Fibroblast of skin of right biceps (primary cell): Measurements from ENCODE around the gene BOC.

Experiments
- DNase-seq: peaks from one replicate; pipeline ENCODE4 v3.0.0-alpha.2; 2013

The BOC gene

GRCh38 chr3:113193719-113194118 lies 17.6 kb upstream of the BOC start:
- no peak for DNase-seq

DNA sequence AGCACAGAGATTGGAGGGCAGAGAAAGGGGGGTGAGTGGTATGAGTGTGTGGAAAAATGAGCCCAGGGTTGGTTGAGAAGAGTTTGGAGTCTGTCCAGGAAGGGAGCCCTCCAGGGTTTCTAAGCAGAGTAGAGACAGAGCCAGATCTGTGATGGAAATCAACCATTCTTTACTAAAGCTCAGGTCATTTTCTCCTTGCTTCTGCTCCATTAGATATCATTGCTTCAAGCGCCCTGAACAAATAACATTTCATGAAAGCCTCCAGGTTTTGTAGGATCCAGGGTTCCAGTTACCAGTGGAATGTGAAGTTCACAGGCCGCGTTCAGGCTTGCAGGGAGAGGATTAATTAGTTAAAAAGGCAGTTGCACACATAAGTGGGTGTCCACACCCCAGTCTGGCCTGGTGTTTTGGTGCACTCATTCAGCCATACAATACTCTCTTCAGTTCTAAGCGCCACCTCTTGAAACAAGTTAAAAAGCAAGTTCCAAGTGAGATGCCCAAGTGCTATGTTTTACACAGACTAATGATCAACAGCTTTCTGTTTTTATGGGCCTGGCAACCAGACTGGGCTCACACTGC lies 16.4 kb upstream of the BOC start:
- no peak for DNase-seq

- DNase-seq, result no peak
Observed at GRCh38 chr3:113200351-113200750, 11.0 kb upstream of the BOC start.

DNA sequence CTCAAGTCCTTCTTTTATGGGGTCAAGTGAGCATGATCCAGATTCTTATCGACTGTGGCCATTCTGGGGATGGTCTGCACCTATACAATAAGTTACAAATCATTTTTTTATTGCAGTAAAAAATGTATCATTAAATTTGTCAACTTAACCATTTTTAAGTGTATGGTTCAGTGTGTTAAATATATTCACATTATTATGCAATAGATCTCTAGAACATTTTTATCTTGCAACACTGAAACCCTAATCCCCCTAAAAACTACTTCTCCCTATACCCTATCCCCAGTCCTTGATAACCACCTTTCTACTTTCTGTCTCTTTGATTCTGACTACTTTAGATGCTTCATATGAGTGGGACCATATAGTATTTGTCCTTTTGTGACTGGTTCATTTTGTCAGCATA lies 10.4 kb upstream of the BOC start:
- DNase-seq, result no peak

DNA sequence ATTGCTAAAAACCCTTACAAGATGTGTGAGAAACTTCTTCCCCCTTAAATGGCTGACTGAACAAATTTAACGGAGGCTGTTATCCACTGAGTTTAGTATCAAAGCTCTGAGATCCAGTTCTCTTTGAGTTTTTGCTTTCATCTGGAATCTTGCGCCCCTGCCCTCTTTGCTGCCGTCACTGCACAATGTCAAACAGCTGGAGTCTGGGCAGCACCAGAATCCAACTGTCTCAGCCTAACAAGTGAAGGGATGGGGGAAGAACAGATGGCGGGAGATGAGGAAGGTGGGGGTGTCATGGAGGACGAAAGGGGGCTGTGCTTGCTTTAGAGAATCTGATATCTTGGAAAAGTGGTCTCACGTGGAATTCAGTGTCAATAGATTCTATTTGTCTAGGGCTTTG lies 7.0 kb upstream of the BOC start:
- DNase-seq, result no peak

GRCh38 chr3:113205481-113205880 lies 5.9 kb upstream of the BOC start:
- DNase-seq, result no peak

- no peak for DNase-seq
Observed at GRCh38 chr3:113210604-113211329, 590 bp upstream of the BOC start.

DNA sequence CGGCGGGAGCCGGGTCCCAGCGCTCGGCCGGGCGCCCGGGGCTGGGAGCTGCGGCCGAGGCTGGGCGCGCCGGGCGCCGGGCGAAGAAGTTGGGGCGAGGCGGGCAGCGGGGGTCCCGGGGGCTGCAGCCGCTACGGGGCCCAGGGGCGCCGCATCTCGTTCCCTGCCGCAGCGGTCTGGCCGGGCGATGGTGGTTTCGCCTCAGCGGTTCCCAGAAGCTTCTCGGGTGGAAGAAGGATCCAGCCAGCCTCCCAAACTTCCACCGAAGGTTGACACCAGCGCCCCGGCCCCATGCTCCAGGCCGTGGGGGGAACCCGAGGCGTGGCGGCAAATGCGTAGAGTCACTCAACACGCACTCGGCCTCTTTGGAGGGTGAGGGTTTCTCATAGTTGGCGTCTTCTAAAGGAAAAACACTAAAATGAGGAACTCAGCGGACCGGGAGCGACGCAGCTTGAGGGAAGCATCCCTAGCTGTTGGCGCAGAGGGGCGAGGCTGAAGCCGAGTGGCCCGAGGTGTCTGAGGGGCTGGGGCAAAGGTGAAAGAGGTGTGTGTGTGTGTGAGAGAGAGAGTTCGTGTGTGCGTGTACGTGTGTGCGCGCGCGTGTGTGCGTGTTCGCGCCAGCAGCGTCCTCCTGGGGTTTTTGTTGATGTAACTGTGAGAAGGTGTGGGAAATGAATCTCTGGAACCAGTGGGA lies 940 bp downstream of the BOC start:
- DNase-seq, result peak; percentile 44

GRCh38 chr3:113212844-113213375 lies 1.6 kb downstream of the BOC start:
- no peak for DNase-seq

- peak; percentile 77 for DNase-seq
Observed at GRCh38 chr3:113213896-113214587, 2.7 kb downstream of the BOC start.

- DNase-seq, result peak; percentile 91
Observed at GRCh38 chr3:113214917-113215595, 3.7 kb downstream of the BOC start.

DNA sequence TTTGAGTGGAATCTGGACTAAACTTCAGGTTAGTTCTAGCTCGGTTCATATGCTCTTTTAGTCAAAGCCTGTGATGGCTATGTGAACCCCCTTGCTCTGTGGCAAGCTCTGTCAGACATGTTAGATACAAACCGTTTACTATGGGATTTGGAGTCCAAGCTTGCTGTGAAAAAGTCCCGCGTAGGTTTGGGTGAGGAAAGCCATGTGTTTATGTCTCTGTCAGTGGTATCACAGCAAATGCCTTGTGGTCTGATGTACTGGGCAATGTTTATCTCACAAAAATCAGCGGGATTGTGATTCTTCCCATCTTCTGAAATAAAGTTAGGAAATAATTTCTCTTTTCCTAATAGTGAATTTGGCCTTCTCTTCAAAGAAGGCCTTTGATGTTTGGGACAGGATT lies 5.0 kb downstream of the BOC start:
- no peak for DNase-seq

- no peak for DNase-seq
Observed at GRCh38 chr3:113218011-113218680, 6.8 kb downstream of the BOC start.

- DNase-seq, result no peak
Observed at GRCh38 chr3:113218681-113219045, 7.3 kb downstream of the BOC start.

GRCh38 chr3:113219605-113220300 lies 8.4 kb downstream of the BOC start:
- no peak for DNase-seq

DNA sequence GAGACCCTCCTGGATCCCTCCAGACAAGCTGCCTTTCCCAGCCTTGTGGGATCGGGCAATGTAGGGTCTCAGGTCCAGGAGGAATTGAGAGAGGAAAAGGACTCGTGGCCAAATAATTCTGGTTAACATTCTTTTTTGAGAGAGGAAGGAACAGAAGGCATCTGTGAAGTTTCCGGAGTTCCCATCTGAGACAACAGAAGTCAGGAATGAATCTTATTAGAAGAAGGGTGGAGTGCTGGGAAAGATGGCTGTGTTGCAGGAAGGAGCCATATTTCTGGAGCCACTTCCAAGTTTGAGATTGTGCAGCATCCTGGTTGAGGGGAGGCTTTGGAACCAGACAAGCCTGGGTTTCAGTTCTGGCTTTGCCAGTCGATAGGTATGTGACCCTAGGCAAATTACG lies 9.4 kb downstream of the BOC start:
- no peak for DNase-seq

DNA sequence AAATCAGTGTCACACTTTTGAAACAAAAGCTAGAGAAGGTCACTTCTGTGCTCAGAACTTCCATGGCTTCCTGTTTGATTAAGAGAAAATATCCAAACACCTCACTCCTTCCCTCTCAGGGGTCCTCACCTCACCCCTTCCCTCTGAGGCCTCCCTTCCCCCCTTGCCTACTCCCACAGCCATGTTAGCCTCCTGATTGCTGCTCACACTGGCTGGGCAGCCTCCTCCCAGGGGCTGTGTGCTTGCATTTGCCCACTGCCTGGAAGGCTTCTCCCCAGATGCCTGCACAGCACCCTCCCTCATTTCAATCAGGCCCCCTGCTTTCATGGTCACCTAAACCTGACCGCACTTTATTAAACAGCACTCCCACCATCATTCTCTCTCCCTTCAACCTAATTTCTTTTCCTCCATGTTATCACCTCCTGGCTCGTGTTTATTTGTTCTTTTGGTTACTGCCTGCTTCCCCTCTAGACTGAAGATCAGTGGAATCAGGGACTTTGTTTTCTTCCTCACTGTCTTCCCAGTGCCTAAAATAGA lies 10.4 kb downstream of the BOC start:
- DNase-seq, result no peak

DNA sequence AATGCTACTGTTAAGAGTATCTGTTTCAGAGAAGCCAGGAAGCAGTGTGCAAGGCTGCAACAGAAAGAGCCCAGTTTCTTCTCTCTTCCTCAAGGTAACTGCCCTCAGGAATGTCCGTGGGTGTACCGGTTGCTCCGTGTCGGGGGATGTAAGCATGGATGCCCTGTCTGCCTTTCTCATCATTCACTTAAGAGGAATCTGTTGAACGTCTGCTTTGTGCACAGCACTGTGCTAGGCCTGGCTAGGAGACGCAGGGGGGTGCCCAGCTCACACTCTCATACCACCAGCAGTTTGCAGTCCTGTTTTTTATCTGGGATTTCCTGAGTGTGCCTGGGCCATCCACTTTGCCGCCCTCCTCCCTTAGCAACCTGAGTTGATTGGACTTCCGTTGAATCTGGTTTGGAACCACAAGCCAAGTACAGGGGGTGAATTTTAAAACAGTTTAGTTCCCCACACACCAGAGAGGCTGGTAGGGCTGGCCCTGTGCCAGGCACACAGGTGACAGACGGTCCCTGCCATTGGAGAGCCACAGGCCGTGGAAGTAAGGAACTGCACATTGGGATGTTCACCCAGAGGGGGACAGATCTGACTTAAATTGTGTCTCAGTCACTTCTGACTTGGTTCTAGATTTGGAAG lies 11.2 kb downstream of the BOC start:
- DNase-seq, result no peak

DNA sequence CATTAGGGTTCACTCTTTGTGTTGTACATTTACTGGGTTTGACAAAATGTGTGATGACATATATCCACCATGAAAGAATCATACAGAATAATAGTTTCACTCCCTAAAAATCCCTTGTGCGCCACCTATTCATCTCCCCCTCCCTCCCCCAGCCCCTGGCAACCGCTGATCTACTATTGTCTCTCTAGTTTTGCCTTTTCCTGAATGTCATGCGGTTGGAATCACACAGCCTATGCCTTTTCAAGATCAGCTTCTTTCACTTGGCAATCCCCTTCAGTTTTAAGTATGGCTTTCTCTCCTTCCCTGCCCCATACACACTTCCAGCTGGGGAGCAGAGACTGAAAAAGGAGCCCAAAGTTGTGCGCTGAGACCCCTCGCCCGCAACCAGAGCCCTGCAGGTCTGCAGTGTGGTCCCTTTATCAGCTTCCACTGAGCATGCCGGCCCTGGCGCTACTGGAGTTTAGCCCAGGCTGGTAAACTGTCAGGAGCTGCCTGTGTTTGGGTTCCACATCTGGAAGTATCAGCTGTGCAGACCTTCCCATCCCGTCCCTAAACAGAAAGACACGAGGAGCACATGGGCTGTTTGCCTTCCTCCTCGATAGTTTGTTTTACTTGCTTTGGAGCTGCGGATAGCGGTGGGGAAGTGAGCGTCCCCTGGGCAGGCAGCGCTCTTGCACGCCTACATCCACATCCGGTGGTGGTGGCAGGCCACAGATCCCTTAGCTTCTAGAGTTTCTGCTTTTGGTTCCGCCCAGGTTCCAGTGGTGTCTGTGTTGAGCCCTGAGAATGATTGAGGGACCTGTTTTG lies 12.3 kb downstream of the BOC start:
- peak; percentile 56 for DNase-seq

DNA sequence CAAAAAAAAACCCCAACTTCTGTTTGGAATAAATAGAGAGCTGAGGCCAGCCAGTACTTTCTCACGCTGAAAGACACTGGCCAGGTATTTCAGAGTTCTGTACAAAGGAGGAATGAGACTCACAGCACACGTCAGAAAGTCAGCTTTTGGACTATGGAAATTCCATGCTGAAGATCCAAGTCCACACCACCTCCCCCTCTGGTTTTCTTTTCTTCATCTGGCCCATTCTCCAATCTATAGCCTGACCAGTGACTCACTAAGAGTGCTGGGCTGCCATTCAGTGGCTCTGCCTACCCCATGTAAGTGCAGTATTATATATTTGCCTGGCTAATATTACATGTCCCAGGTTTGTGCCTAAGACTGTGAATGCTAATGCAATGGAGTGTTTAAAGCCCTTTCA lies 13.9 kb downstream of the BOC start:
- DNase-seq, result peak; percentile 45
